Stimulated activated CD8-positive, alpha-beta memory T cell treated with anti-CD3 and anti-CD28 coated beads, Interleukin-4, amount 100 ng/mL, for 4 hours (primary cell): ENCODE data around the gene CT55.
A peak's percentile ranks its signal among the peaks of the same experiment; 100 is the strongest.
"Not testable (repeated sequence)": the region's sequence is repeated elsewhere in the genome, so short reads cannot be mapped to it uniquely, and the experiment has no call there.

Source experiments
- DNase-seq, 2 donors: peaks; one replicate each; pipeline ENCODE4 v3.0.0-alpha.2; 2020; ENCODE audit warnings: low read depth in 2 of 2, low spot score in 1 of 2

The CT55 gene, protein sequence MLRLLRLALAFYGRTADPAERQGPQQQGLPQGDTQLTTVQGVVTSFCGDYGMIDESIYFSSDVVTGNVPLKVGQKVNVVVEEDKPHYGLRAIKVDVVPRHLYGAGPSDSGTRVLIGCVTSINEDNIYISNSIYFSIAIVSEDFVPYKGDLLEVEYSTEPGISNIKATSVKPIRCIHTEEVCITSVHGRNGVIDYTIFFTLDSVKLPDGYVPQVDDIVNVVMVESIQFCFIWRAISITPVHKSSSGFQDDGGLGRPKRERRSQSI

DNA sequence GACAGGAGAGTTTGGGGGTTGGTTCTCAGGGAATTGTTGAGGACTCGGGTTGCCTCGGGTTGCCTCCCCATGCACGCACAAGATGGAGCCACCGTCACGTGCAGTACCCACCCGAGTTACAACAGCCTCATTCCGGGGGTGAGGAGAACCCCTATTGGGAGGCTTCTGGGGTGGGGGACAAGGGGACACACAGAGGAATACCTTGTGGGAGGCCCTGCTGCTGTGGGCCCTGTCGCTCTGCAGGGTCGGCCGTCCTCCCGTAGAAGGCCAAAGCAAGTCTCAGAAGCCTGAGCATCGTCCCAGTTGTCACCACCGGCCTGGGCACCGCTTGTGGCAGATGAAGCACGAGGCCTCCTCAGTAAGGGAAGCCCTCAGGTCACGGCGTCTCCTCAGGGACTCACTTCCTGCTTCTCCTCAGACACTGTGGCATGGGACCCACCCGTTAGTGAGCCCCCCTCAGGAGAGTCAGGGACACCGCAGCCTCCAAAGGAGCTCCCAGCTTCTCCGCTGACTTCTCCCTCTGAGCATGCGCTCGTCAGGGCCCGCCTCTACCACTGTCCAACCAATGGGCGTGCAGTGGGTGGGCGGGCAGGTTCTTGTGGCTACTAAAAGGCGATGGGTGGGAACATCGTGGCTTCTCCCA lies at the start of gene CT55:
Gene CT55, minus strand, starts transcription at position 522 of the 643 bp plus-strand sequence. Its CDS starts 227 bp downstream, at position 295.
- no peak for DNase-seq

DNA sequence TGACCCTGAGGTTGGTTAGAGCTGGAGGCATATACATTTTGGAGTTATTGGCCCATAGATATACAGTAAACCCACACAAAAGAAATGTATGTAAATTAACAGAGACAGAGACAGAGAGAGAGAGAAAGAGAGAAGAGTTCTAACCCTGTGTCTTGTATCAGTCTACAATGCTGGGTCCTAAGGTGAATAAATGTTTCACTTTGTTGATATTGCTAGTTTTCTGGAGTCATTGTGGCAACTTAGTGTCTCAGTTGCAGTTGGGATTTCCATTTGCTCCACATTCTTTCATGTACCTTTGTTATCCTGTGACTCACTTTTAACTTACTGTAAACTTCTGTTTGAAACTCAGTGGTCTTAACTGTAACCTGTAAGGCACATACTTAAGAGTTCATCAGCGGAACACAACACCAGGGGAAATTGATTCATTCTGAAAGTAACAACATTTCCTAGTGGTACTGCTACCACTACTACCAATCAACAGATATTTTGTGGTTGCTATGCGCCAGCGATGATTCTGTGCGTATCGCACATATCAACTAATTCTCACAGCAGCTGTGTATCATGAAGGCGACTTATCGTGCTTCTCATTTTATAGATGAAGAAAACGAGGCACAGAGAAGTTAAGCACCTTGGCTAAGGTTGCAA lies 42.1 kb upstream of the CT55 start:
- DNase-seq: no peak

DNA sequence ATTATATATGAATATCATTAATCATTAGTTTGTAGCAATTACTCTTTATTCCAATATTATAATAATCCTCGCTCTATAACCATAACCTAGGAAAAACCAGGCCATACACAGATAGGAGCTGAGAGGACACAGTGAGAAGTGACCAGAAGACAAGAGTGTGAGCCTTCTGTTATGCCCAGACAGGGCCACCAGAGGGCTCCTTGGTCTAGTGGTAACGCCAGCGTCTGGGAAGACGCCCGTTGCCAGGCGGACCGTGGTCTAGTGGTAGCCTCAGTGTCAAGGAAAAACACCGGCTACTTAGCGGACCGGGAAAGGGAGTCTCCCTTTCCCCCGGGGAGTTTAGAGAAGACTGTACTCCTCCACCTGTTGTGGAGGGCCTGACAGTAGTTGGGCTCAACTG lies 35.2 kb upstream of the CT55 start:
- DNase-seq: not testable (repeated sequence)

DNA sequence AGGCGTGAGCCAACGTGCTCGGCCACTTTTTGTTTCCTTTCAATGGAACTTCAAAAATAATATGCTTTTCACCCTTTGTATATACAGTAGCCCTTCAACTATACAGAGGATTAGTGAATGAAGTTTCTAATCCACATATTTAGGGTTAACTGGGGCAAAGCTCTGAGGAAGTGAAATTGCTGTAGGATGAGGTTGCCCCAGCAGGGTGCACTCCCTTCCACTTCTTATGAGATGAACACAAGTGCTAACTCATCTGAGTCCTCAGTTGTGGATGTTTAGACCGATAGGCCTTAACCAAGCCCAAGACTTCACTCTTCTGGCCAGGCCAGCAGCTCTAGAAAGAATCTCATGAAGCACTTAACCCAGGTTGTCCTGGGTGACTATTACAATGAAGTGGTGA lies 29.1 kb upstream of the CT55 start:
- DNase-seq: no peak

DNA sequence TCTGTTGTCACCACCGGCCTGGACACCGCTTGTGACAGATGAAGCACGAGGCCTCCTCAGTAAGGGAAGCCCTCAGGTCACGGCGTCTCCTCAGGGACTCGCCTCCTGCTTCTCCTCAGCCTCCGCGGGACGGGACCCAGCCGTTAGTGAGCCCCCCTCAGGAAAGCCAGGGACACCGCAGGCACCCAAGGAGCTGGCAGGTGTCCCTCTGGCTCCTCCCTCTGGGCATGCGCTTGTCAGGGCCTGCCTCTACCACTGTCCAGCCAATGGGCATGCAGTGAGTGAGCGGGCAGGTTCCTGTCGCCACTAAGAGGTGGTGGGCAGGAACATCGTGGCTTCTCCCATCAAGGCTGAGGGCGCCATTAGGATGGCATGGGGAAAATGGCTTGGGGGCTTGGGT lies 23.5 kb upstream of the CT55 start:
- no peak for DNase-seq

DNA sequence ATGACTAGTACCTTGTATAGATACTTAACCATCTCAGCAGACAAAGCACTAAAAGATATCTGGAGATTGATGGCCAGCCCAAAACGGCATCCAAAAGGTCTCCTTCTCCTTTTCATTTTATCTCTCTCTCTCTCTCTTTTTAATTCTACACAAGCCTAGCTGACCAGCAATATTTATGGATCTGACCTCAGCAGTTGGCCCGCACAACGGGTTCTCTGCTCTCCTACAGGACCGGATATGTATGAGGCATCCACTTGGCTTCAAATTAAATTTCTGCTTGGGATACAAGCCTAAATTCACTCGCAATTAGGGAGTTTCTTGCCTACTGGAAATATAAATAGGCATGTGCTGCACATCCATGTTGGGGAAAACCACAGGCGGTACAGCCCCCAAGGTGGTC lies 22.5 kb upstream of the CT55 start:
- no peak for DNase-seq

DNA sequence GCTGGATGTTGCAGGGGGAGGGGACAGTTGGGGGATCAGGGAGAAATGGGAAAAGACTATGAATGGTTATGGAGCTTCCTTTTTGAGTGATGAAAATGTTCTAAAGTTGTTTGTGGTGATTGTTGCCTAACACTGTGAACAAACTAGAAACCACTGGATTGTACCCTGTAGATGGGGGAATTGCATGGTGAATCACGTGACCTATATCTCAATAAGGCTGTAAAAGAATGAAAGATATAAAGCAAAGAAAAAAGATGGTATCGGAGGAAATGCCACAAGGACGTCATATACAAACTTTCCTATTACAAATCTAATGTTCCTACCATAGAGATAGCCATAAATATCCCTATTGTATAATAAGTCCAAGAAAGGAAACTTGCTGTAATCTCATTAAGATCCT lies 20.6 kb upstream of the CT55 start:
- no peak for DNase-seq

DNA sequence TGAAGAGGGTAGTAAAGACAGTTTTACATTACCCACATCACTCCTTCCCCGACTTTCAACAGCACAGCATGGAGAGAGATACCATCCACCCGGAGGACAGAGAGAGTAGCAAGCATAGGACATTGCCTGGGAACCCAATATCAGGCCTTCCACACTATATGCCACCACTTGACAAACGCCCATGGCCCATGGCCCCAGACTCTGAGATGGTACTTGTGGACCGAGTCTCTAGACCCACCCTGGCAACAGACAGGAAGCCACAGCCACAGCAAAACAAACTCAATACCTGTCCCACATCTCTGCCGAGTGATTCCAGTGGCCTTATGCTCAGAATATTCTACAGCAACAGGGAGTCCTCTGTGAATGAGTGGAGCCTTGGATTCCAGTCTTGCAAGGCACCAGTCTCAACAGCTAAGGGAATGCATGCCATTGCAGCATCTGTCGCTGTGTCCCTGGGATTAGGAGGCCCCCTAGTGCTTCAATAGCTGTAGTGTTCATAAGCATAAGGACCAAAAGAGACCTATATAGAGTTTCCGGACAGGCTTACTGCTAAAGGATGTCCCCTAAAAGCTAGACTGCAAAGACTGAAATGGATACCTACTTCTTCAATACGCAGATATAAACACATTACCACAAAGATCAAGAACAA lies 14.7 kb upstream of the CT55 start:
- DNase-seq: peak in 1 of 2 donors; percentile 6

DNA sequence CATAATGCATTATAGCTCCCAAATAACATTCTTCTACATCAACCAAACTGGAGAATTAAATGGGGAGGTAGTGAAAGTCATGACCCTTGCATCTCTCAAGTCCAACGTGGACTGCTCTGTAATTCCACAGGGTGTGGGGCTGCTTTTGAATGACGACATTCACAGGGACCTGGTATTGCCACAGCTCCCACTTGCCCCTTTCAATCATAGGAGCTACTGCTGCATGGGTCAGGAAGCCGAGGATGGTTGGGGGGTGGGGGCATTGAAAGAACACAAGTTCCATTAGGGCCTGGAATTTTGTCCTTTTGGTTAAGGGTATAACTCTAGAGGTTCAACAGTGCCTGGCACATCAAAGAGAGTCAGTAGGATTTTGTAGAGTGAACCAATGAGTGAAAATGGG lies 7.4 kb upstream of the CT55 start:
- no peak for DNase-seq

DNA sequence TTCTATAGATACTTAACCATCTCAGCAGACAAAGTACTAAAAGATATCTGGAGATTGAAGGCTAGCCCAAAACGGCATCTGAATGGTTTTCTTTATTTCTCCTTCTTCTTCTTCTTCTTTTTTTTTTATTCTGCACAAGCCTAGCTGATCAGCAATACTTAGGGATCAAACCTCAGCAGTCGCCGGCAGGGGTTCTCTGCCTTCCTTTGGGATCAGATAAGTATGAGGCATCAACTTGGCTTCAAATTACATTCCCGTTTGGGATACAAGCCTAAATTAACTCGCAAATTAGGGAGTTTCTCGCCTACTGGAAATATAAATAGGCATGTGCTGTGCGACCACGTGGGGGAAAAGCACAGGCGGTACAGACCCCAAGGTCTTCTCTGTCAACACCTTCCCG lies 730 bp downstream of the CT55 start:
- no peak for DNase-seq

DNA sequence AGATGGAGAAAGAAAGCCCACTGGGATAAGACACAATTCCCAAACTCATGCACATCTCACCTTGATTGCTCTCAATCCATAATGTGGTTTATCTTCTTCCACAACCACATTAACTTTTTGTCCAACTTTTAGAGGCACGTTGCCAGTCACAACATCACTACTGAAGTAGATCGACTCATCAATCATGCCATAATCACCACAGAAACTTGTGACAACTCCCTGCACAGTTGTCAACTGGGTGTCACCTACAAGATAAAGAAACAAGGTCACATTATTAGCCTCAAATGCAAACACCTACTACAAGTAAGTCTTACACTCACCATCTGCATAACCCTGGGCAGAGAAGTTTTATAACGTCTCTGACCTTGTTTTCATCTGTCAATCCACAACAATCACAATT lies 1.7 kb downstream of the CT55 start:
- DNase-seq: not testable (repeated sequence)

DNA sequence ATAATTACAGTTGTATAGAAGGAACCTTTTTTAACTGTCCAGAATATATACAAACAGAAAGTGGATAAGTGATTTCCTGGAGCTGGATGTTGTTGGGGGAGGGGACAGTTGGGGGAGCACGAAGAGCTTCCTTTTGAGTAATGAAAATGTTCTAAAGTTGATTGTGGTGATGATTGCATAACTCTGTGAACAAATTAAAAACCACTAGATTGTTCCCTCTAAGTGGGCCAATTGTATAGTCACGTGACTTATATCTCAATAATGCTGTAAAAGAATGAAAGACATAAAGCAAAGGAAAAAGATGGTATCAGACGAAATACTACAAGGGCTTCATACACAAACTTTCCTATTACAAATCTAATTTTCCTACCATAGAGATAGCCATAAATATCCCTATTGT lies 2.7 kb downstream of the CT55 start:
- DNase-seq: no peak

DNA sequence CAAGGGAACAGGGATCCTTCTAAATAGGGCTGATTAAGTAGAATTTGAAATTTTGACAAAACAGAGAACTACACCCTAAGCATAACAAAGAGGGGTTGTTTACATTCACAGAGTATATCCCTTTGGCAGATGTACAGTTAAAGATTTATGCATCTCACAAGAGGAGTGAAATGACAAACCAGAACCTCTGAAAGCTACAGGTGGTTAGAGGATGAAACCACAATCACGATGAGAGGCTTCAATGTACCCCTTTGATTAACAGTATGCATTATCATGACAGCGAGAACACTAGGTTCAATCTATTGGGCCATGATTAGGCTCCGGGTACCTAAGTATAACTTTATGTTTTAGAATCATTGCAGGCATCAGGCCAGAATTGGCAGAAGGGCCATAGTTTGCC lies 16.5 kb downstream of the CT55 start:
- not testable (repeated sequence) for DNase-seq

DNA sequence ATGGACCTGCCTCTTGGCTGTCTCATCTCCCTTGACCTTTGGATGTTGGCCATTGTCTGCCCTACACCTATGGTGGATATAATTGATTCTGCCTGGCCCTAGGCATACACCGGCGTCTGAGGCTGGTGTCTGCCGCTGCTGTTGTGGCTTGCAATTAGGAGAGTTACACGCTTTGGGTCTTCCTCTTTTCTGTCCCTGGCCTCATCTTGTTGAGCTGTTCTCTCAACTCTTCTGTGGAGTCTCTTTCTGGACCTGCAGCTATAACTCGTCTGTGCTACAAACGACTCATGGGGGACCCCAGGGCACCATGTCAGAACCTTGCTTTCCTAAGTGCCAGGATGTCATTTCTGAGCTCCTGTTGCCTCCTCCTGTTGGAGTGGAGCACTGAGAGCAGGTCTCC lies 45.1 kb downstream of the CT55 start:
- DNase-seq: not testable (repeated sequence)

DNA sequence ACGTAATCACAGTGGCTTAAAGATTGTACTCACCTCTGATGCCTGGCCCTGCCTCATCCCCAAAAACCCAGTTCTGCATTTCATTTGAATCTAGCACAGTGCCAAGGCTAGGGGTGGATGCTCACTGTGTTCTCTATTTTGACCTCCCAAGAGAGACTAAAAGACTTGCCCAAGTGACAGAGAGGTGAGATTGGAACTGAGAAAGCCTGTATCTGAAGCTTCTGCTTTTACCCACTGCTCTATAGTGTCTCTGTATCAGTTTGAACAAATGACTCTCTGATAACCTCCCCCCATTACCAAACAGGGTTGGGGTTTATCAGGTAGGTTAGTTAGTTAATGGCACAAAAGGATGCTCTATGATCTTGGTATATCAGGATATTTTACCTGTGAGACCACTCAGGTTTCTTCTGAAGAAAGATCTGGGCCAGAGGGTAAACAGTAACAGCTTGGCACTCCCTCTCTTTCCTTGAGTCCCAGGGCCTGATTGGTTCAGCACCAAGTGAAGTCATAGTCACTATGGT lies 51.1 kb downstream of the CT55 start, which contains the start of gene ETDB:
Gene ETDB, minus strand, starts transcription at position 471 of the 521 bp plus-strand sequence. CDS start 1,265 bp downstream, outside the sequence.
- DNase-seq: not testable (repeated sequence)

DNA sequence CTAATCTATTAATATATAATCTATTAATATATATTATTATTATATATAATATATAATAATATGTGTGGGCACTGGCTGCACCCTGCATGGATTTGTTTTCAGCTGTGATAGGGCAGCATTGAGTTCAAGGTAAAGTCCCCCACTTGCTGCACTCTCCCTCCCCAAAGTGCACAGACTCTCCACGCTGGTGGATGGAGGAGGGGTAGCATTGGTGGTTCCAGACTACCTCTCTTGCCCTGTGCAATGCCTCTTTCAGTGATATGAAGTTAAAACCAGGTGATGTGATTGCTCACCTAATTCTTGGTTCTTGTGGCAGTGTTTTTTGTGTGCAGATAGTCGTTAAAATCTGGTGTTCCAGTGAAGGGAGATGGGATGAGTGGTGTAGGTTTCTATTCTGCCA lies 55.1 kb downstream of the CT55 start:
- DNase-seq: not testable (repeated sequence)

DNA sequence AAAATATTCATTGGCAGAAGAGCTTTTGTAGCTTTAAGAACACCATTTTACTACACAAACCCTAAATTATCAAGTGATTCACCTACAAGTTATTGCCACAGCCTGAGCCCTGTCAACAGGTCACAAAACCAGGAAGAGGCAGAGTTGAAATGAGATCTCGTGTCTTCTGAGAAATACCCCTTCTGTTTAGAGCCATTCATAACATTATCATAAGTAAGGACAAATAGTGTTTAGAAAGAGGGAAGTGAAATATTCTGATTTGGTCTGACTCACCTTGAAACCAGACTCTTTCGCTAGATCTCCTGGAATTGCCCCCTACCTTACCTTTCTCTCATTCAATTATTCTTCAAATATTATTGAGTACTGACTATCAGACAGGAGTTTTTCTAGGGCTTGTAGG lies 56.8 kb downstream of the CT55 start:
- DNase-seq: no peak

DNA sequence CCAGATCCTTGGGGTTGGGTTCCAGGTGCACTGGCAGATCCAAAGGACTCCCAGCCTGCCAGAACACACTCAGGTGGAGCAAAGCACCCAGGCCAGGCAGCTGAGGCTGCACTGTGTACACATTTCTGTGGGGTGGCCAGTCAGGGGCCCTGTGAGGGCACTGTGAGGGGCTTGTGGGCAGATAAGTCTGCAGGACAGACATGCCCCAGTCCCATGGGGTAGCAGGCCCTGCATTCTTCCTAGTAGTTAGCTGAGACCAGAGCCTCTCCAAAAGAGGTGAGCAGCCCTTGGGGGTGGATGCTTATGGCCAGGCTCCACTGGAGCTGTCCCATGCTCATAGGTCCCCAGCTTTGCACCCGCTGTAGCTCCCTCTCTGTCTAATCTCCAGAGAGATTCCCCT lies 58.5 kb downstream of the CT55 start:
- DNase-seq: no peak

DNA sequence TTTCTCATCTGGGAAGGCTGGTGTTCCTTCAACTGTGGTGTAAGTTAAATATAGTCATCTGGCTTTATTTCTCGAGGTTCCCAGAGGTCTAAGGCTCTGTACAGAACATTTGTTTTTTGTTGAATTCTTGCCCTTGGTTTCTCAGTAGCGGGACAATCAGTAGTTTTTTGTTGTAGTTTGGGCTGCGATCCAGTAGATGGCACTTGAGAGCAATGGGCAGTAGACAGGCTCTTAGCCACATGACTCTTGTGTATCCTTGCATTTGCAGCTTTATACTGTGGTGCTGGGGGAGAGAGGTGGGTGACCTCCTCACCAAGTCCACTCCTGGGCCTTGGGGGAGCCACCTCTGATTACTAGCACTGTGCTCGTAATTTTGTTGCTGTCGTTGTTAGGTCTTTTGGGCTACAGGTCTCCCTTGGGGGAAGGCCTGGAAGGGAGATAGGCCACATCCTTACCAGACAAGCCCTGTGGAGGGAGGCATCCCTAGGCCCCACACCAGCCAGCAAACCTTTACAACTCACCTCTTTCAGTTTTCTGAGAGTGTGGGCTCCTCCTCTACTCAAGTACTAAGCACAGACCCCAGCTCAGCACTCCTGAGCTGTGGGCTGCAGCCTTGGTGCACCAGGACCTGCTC lies 59.0 kb downstream of the CT55 start:
- no peak for DNase-seq

DNA sequence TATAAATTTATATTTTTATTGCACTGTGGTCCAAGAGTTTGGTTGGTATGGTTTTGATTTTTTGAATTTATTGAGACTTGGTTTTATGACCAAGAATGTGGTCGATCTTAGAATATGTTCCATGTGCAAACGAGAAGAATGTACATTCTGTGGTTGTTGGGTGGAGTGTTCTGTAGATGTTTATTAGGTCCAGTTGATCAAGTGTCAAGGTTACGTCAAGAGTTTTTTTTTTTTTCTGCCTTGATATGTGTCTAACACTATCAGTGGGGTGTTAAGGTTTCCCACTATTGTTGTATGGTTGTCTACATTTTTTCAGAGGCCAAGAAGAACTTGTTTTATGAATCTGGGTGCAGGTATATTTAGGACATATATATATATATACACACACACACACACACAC lies 61.6 kb downstream of the CT55 start:
- no peak for DNase-seq
